Ovary (tissue), 9 donors: ENCODE measurements around the gene SDK1. TPM values are rescaled to one million over a fixed set of nuclear protein-coding genes. Genes with fewer than 3 reads are reported as not detected.

Experiments
- DNase-seq, 5 donors: peaks; one replicate each; pipeline ENCODE4 v3.0.0-alpha.2; 2019 to 2020
- H3K27ac ChIP-seq, 2 donors: fragments of 200-600 bp; one replicate each; pipeline versions ENCODE4 v1.5.1 to v1.8.0; 2019 to 2022
- H3K27me3 ChIP-seq: fragments of 200-600 bp; one replicate; pipeline ENCODE4 v1.8.0; 2022
- H3K36me3 ChIP-seq: fragments of 200-600 bp; sonication (generic); one replicate; pipeline ENCODE4 v1.5.1; 2019
- H3K4me1 ChIP-seq: one replicate; pipeline ENCODE4 v1.8.1; 2013; ENCODE audit warnings: mild to moderate bottlenecking, moderate library complexity; ENCODE audit not compliant: insufficient read depth
- H3K4me3 ChIP-seq: fragments of 200-600 bp; sonication (generic); one replicate; pipeline ENCODE4 v1.5.1; 2017
- H3K9me3 ChIP-seq, 2 donors: fragments of 200-600 bp in 1 of 2; sonication (generic) in 1 of 2; one replicate each; pipeline versions ENCODE4 v1.5.1 to v1.8.1; 2013 to 2019; ENCODE audit warnings: mild to moderate bottlenecking in 1 of 2, moderate library complexity in 1 of 2
- CTCF ChIP-seq, 3 donors: fragments of 450-650 bp in 2 of 3; fragments of 200-600 bp in 1 of 3; IDR thresholded peaks; one replicate each; pipeline versions ENCODE4 v1.5.1 to v1.8.0; 2016 to 2022; ENCODE audit warnings: antibody characterized with exemption in 3 of 3, mild to moderate bottlenecking in 1 of 3
- EP300 ChIP-seq: sonication (generic); formaldehyde crosslinking; IDR thresholded peaks from one replicate; pipeline ENCODE4 v1.6.1; 2017; ENCODE audit warnings: antibody characterized with exemption
- POLR2A ChIP-seq: fragments of 450-650 bp; IDR thresholded peaks from one replicate; pipeline ENCODE4 v1.6.1; 2017; ENCODE audit warnings: antibody characterized with exemption, mild to moderate bottlenecking, moderate library complexity
- WGBS, 3 donors: extraction: QIAGEN DNeasy Blood & Tissue Kit in 1 of 3; methylation state at CpG; one replicate each; pipeline versions ENCODE4 v1.1.5 to v1.1.7; 2013 to 2017; 5-methylcytosine and 5-hydroxymethylcytosine counted together
- intact Hi-C, 4 donors: fragments of 100-400 bp; cut with DNase I; formaldehyde crosslinking; loops; one replicate each; pipeline versions ENCODE4 v1.11.0 to v1.15.1; 2022 to 2023
- polyA plus RNA-seq, 2 donors: library from polyadenylated mRNA; stranded (reverse); fragments of 200-250 nt in 1 of 2; fragments of 350-450 nt in 1 of 2; fragmentation: Illumina TruSeq in 1 of 2; extraction: RNeasy Lipid Tissue Mini Kit (QIAGEN cat#74804) in 1 of 2; gene quantifications; one replicate each; pipeline ENCODE4 v1.2.3, GENCODE V29; 2013 to 2014
- total RNA-seq, 7 donors: library from RNA; depleted of rRNA in 2 of 7; stranded (reverse); fragments of >200 nt in 2 of 7; fragmentation: NEBNext Ultra II Directional in 3 of 7; extraction: Animal tissue kit (Norgen Biotek cat#: 25700) in 3 of 7; gene quantifications; one replicate each; pipeline versions ENCODE4 v1.1.0 to v1.2.4, GENCODE V29; 2016 to 2023
- donor health status: DM: no; HTN: no; CAD: no; lungs with moderate emphysema.
- donor health status: DM: no; HTN: no; CAD: no.
- donor health status: Bipolar disorder and iron deficiency.
- donor health status: DM: yes; HTN: yes; CAD: no.
- donor health status: DM: no; HTN: no; CAD: no.
- donor health status: DM: yes; HTN: yes; CAD: no.

The SDK1 gene
- total and polyA plus RNA-seq, 9 donors, result 1.2 to 13.3 (median 4.4) TPM

GRCh38 chr7:4134204-4134603 lies 833.2 kb downstream of the SDK1 start:
- intact Hi-C loops, result no loop called here
- DNase-seq, result no peak
- TF ChIP-seq POLR2A (no peak), CTCF (IDR thresholded peaks at IDR 0.05) (no peak), EP300 (no peak)

DNA sequence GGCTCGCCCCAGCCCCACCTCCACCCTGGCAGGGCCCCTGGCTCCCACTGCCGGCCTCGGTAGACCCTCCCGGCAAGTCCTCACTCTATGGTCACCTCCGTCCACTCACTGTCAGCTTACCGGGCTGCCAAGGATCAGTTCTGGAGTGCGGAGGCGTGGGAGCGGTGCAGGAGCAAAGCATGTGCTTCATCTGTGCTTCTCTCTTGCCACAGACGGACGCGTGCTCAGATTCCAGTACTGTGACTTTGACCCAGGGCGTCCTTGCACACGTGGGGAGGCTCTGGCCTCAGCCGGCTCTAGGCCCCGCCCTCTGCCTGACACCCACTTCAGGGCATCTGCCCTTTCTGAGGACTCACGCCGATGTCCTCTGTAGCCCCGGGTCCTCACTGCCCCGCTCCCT lies 833.6 kb downstream of the SDK1 start:
- no peaks in the 10 kb centered on the region for H3K27me3 ChIP-seq
- H3K4me1 ChIP-seq, result peaks cover 10% of the 10 kb centered on the region
- no peak overlapping the region for H3K4me3 ChIP-seq
- TF ChIP-seq CTCF (IDR thresholded peaks at IDR 0.05) (no peak), EP300 (no peak), POLR2A (no peak)
- H3K36me3 ChIP-seq, result no peaks in the 10 kb centered on the region
- WGBS, 3 donors, result 59 to 74% (median 61%) methylated on average over 20 of the region's 20 CpGs
- intact Hi-C loops, result no loop called here
- peak in 3 of 5 donors; percentile 30 to 67 (median 39) for DNase-seq
- no peaks in the 10 kb centered on the region for H3K9me3 ChIP-seq
- H3K27ac ChIP-seq, result peak overlapping the region; percentile 24 to 80

More at GRCh38 chr7:4134204-4134603, 833.2 kb downstream of the SDK1 start:
- Histone ChIP-seq H3K9me3 (no peaks in the 10 kb centered on the region), H3K27me3 (no peaks in the 10 kb centered on the region), H3K4me1 (peaks cover 10% of the 10 kb centered on the region), H3K4me3 (no peak overlapping the region), H3K36me3 (no peaks in the 10 kb centered on the region), H3K27ac (peak overlapping the region in 1 of 2 donors; percentile 80)
- 75 to 83% (median 82%) methylated on average over 7 of the region's 7 CpGs for WGBS, 3 donors

DNA sequence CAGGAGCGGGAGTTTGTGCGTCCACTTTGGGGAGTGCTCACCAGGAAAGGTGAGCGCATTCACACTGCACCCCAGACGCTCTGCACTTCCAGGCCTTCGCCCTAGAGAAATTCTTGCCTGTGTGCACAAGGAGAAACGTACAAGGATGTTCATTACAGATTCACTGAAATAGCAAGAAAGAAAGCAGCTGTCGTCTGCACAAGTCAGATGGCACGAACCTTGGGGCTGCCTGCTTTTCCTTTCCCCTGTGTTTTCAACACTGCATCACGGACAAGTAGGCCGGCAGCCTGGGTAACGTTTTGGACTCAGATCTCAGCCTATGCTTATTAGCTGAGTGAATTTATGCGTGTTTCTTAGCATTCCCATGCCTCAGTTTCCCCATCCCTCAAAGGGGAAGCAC lies 834.2 kb downstream of the SDK1 start:
- no peaks in the 10 kb centered on the region for H3K9me3 ChIP-seq
- WGBS, 3 donors, result 68 to 78% (median 69%) methylated on average over 12 of the region's 12 CpGs

GRCh38 chr7:4136036-4136435 lies 835.0 kb downstream of the SDK1 start:
- peak in 2 of 5 donors; percentile 41 to 42 for DNase-seq
- Histone ChIP-seq H3K27me3 (no peaks in the 10 kb centered on the region), H3K36me3 (no peaks in the 10 kb centered on the region), H3K4me1 (peaks cover 10% of the 10 kb centered on the region), H3K9me3 (no peaks in the 10 kb centered on the region), H3K27ac (peak overlapping the region; percentile 73 to 80), H3K4me3 (no peak overlapping the region)
- WGBS, 3 donors, result 16 to 50% (median 26%) methylated on average over 11 of the region's 11 CpGs
- intact Hi-C loops, result no loop called here
- TF ChIP-seq CTCF (IDR thresholded peaks at IDR 0.05) (no peak), POLR2A (no peak), EP300 (no peak)

More for the DNA sequence above, 834.2 kb downstream of the SDK1 start:
- TF ChIP-seq EP300 (no peak), CTCF (IDR thresholded peaks at IDR 0.05) (no peak), POLR2A (no peak)
- Histone ChIP-seq H3K27me3 (no peaks in the 10 kb centered on the region), H3K4me1 (peaks cover 10% of the 10 kb centered on the region), H3K27ac (peak overlapping the region in 1 of 2 donors; percentile 80), H3K36me3 (no peaks in the 10 kb centered on the region), H3K4me3 (no peak overlapping the region)
- intact Hi-C loops, result no loop called here
- DNase-seq, result no peak
